GM10266 (cell line): ENCODE data around the gene LMAN2.

Experiments
- DNase-seq: peaks from one replicate; pipeline ENCODE4 v3.0.0; 2012; ENCODE audit errors: extremely low spot score
- TF ChIP-seq, protein P1 (sequence below): IDR thresholded peaks from 2 replicates; pipeline ENCODE4 v1.5.1; 2012; ENCODE audit warnings: mild to moderate bottlenecking, low read depth; ENCODE audit not compliant: control insufficient read depth, insufficient read depth; ENCODE audit errors: missing control alignments

The LMAN2 gene

GRCh38 chr5:177393206-177393765 is 41.8 kb upstream of the LMAN2 start:
- TF ChIP-seq, protein P1, sequence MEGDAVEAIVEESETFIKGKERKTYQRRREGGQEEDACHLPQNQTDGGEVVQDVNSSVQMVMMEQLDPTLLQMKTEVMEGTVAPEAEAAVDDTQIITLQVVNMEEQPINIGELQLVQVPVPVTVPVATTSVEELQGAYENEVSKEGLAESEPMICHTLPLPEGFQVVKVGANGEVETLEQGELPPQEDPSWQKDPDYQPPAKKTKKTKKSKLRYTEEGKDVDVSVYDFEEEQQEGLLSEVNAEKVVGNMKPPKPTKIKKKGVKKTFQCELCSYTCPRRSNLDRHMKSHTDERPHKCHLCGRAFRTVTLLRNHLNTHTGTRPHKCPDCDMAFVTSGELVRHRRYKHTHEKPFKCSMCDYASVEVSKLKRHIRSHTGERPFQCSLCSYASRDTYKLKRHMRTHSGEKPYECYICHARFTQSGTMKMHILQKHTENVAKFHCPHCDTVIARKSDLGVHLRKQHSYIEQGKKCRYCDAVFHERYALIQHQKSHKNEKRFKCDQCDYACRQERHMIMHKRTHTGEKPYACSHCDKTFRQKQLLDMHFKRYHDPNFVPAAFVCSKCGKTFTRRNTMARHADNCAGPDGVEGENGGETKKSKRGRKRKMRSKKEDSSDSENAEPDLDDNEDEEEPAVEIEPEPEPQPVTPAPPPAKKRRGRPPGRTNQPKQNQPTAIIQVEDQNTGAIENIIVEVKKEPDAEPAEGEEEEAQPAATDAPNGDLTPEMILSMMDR = no peak
- no peak for DNase-seq

DNA sequence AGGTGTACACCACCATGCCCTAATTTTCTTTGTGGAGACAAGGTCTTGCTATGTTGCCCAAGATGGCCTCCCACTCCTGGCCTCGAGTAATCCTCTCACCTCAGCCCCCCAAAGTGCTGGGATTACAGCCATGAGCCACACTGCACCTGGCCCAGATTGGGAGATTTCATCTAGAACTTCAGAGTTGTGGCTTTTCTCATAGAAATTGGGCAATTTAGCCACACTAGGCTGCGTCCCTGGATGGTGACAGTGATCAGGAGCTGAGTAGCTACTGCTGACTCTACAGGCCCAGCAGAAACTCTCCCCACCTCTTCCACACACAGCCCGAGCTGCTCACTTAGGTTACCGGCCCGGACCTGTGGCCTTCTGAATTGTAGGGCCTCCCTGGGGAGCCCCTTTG is 41.3 kb upstream of the LMAN2 start:
- DNase-seq = no peak
- TF ChIP-seq, protein P1 = no peak

- TF ChIP-seq, protein P1 = peak; percentile 92
- DNase-seq = peak; percentile 93
Measured at GRCh38 chr5:177390363-177391300, 39.2 kb upstream of the LMAN2 start.

GRCh38 chr5:177389241-177390169 is 38.0 kb upstream of the LMAN2 start:
- TF ChIP-seq, protein P1 = no peak

GRCh38 chr5:177388521-177389052 is 37.1 kb upstream of the LMAN2 start:
- TF ChIP-seq, protein P1 = no peak
- no peak for DNase-seq

More at GRCh38 chr5:177389241-177390169, 38.0 kb upstream of the LMAN2 start:
- no peak for DNase-seq

GRCh38 chr5:177387405-177387804 is 35.9 kb upstream of the LMAN2 start:
- DNase-seq = no peak
- TF ChIP-seq, protein P1 = no peak
